H1 (cell line): ENCODE measurements around the gene ACCSL. TPM values are rescaled to one million over a fixed set of nuclear protein-coding genes. Genes with fewer than 3 reads are reported as not detected.

Experiments used
- CHD1 ChIP-seq: IDR thresholded peaks from 2 replicates; pipeline ENCODE4 v1.6.1; 2012; ENCODE audit warnings: low read depth, low read length, improper control_type of control experiment
- E2F6 ChIP-seq: IDR thresholded peaks from 2 replicates; pipeline ENCODE4 v1.6.1; 2012; ENCODE audit warnings: inconsistent platforms
- RNF2 ChIP-seq: fragments of 200-900, 300-1000 bp; sonication (generic); IDR thresholded peaks from 2 replicates; pipeline ENCODE4 v1.7.1; 2016; ENCODE audit warnings: borderline replicate concordance, low read depth, mild to moderate bottlenecking, antibody characterized with exemption, low read length; ENCODE audit not compliant: poor library complexity, severe bottlenecking; ENCODE audit errors: missing control alignments
- SIRT6 ChIP-seq: IDR thresholded peaks from one replicate; pipeline ENCODE4 v1.7.1; 2012; ENCODE audit warnings: low read length, inconsistent platforms
- polyA plus RNA-seq, 7 experiments: library from polyadenylated mRNA; depleted of rRNA in 3 of 7; stranded (reverse) in 5 of 7; unstranded in 2 of 7; fragments of >200 nt in 5 of 7; fragments of 200-250 nt in 2 of 7; gene quantifications; 1 replicate in 5 of 7; 2 replicates in 1 of 7; 4 replicates in 1 of 7; pipeline versions ENCODE4 v1.2.1 to v1.2.3, GENCODE V29; 2011 to 2013; ENCODE audit warnings: missing spikeins in 2 of 7, mixed read lengths in 2 of 7
- total RNA-seq: library from RNA; stranded (reverse); fragmentation: NEBNext Ultra II Directional; extraction: Animal tissue kit (Norgen Biotek cat#: 25700); gene quantifications from 2 replicates; pipeline ENCODE4 v1.2.1, GENCODE V29; 2021

Gene ACCSL
- total and polyA plus RNA-seq, 2 of the 8 experiments (the other 6 are each of a cell fraction or from before 2014, with no cell fraction given), result not detected

- no peak for TF ChIP-seq CHD1
- no peak for TF ChIP-seq RNF2
- no peak for TF ChIP-seq SIRT6
- TF ChIP-seq E2F6, result no peak
- TF ChIP-seq, all 59 proteins: peak for 0
These were observed 31.6 kb upstream of the ACCSL start (continued) for GRCh38 chr11:44016131-44016530.
